ENCODE data around the gene CPA3.

- TF ChIP-seq POLR2A (IDR thresholded peaks at IDR 0.05; ENCODE audit: low read length), result no peak
- no peak for TF ChIP-seq GATA1 (IDR thresholded peaks at IDR 0.05; ENCODE audit: low read depth, low read length)
Observed at GRCh38 chr3:148829926-148830325, 35.2 kb upstream of the CPA3 start.
